K562 (cell line): Measurements from ENCODE around the gene LY6G6F. TPM values are rescaled to one million over a fixed set of nuclear protein-coding genes. Genes with fewer than 3 reads are reported as not detected.

Source experiments
- KAT2B ChIP-seq: IDR thresholded peaks from one replicate; pipeline ENCODE4 v1.6.1; 2012; ENCODE audit warnings: low read depth, mild to moderate bottlenecking, control low read depth, inconsistent platforms, low read length, moderate library complexity
- SPI1 ChIP-seq: IDR thresholded peaks from 2 replicates; pipeline ENCODE4 v1.6.1; 2011; ENCODE audit warnings: low read depth, low read length, control low read depth, borderline replicate concordance
- ZKSCAN1 ChIP-seq: fragments of 150-350 bp; IDR thresholded peaks from 2 replicates; pipeline ENCODE4 v1.6.1; 2016; ENCODE audit warnings: low read depth, low read length
- ZNF274 ChIP-seq: IDR thresholded peaks from 2 replicates; pipeline ENCODE4 v1.6.1; 2011; ENCODE audit warnings: low read depth, mild to moderate bottlenecking, low read length, moderate library complexity, borderline replicate concordance
- polyA plus RNA-seq, 8 experiments: library from polyadenylated mRNA; depleted of rRNA in 4 of 8; stranded (reverse) in 5 of 8; unstranded in 3 of 8; fragments of >200 nt; fragmentation: Nextera tagmentation in 2 of 8; fragmentation: Illumina TruSeq in 1 of 8; extraction: Ambion mirVana in 2 of 8; extraction: Trizol in 1 of 8; gene quantifications; 2 replicates each; pipeline versions ENCODE4 v1.2.1 to v1.2.3, GENCODE V29; 2011 to 2014; ENCODE audit warnings: inconsistent platforms in 1 of 8, missing spikeins in 1 of 8
- total RNA-seq, 7 experiments: library from RNA; depleted of rRNA in 6 of 7; stranded (reverse); fragments of >200 nt in 6 of 7; fragmentation: Illumina TruSeq in 2 of 7; extraction: Trizol in 2 of 7; gene quantifications; 2 replicates each; pipeline versions ENCODE4 v1.2.1 to v1.2.3, GENCODE V29; 2011 to 2021; ENCODE audit warnings: low replicate concordance in 1 of 7
- TF ChIP-seq, protein P1 (sequence below): fragments of 250-450 bp; sonication (Bioruptor Pico); IDR thresholded peaks from 2 replicates; pipeline ENCODE4 v1.4.0; 2020
- TF ChIP-seq, protein P2 (sequence below), 2 experiments: fragments of 150-350 bp in 1 of 2; IDR thresholded peaks; 2 replicates each; pipeline ENCODE4 v1.6.1; 2012 to 2016; ENCODE audit warnings: low read depth in 2 of 2, low read length in 2 of 2, mild to moderate bottlenecking in 1 of 2, moderate library complexity in 1 of 2
- TF ChIP-seq, protein P3 (sequence below), 2 experiments: fragments of 450-650 bp in 1 of 2; sonication (generic) in 1 of 2; formaldehyde crosslinking in 1 of 2; IDR thresholded peaks; 2 replicates each; pipeline versions ENCODE4 v1.7.1 to v1.9.0; 2016 to 2022; ENCODE audit warnings: inconsistent platforms in 1 of 2, mild to moderate bottlenecking in 1 of 2, missing genetic modification reagents in 1 of 2

Gene LY6G6F
- total and polyA plus RNA-seq, 9 of the 15 experiments (the other 6 are each of a cell fraction or from before 2014, with no cell fraction given): 0.14 to 0.50 (median 0.28) TPM; not detected in 2

DNA sequence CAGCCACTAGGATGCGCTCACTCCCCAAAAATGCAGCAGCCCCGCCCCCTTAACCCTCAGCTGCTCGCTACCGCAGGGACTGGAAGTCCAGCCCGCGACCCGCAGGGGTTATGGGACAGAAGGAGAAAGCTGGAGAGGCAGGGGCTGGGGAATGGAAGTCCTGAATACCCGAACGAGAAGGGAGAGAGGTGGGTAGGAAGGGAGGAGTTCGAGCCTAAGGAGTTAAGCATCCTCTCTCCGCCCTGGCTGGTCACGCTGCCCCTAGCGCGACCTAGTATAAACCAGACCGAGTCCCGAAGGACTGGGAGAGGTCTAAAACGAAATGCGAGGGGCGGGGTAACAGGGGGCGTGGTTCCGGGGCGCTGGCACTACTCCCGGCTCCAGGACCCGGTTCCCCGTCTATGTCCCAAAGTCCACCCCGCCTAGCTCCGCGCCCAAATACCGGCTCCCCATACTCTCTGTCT lies 22.9 kb downstream of the LY6G6F start (continued):
- TF ChIP-seq, protein P1, sequence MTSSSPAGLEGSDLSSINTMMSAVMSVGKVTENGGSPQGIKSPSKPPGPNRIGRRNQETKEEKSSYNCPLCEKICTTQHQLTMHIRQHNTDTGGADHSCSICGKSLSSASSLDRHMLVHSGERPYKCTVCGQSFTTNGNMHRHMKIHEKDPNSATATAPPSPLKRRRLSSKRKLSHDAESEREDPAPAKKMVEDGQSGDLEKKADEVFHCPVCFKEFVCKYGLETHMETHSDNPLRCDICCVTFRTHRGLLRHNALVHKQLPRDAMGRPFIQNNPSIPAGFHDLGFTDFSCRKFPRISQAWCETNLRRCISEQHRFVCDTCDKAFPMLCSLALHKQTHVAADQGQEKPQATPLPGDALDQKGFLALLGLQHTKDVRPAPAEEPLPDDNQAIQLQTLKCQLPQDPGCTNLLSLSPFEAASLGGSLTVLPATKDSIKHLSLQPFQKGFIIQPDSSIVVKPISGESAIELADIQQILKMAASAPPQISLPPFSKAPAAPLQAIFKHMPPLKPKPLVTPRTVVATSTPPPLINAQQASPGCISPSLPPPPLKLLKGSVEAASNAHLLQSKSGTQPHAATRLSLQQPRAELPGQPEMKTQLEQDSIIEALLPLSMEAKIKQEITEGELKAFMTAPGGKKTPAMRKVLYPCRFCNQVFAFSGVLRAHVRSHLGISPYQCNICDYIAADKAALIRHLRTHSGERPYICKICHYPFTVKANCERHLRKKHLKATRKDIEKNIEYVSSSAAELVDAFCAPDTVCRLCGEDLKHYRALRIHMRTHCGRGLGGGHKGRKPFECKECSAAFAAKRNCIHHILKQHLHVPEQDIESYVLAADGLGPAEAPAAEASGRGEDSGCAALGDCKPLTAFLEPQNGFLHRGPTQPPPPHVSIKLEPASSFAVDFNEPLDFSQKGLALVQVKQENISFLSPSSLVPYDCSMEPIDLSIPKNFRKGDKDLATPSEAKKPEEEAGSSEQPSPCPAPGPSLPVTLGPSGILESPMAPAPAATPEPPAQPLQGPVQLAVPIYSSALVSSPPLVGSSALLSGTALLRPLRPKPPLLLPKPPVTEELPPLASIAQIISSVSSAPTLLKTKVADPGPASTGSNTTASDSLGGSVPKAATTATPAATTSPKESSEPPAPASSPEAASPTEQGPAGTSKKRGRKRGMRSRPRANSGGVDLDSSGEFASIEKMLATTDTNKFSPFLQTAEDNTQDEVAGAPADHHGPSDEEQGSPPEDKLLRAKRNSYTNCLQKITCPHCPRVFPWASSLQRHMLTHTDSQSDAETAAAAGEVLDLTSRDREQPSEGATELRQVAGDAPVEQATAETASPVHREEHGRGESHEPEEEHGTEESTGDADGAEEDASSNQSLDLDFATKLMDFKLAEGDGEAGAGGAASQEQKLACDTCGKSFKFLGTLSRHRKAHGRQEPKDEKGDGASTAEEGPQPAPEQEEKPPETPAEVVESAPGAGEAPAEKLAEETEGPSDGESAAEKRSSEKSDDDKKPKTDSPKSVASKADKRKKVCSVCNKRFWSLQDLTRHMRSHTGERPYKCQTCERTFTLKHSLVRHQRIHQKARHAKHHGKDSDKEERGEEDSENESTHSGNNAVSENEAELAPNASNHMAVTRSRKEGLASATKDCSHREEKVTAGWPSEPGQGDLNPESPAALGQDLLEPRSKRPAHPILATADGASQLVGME (CRISPR knock-in tag): no peak
- TF ChIP-seq, protein P2, sequence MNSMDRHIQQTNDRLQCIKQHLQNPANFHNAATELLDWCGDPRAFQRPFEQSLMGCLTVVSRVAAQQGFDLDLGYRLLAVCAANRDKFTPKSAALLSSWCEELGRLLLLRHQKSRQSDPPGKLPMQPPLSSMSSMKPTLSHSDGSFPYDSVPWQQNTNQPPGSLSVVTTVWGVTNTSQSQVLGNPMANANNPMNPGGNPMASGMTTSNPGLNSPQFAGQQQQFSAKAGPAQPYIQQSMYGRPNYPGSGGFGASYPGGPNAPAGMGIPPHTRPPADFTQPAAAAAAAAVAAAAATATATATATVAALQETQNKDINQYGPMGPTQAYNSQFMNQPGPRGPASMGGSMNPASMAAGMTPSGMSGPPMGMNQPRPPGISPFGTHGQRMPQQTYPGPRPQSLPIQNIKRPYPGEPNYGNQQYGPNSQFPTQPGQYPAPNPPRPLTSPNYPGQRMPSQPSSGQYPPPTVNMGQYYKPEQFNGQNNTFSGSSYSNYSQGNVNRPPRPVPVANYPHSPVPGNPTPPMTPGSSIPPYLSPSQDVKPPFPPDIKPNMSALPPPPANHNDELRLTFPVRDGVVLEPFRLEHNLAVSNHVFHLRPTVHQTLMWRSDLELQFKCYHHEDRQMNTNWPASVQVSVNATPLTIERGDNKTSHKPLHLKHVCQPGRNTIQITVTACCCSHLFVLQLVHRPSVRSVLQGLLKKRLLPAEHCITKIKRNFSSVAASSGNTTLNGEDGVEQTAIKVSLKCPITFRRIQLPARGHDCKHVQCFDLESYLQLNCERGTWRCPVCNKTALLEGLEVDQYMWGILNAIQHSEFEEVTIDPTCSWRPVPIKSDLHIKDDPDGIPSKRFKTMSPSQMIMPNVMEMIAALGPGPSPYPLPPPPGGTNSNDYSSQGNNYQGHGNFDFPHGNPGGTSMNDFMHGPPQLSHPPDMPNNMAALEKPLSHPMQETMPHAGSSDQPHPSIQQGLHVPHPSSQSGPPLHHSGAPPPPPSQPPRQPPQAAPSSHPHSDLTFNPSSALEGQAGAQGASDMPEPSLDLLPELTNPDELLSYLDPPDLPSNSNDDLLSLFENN (IDR thresholded peaks at IDR 0.05; ENCODE audit: low read depth in 2 of 2, low read length in 2 of 2): no peak; a peak in 1 of 4 replicates
- TF ChIP-seq KAT2B (no peak), SPI1 (peak; percentile 27; the same call in 1 of the 2 replicates), ZKSCAN1 (0 out of 2 replicates have a peak, but pooled peaks have one; percentile 17), ZNF274 (no peak)
- TF ChIP-seq, protein P3, sequence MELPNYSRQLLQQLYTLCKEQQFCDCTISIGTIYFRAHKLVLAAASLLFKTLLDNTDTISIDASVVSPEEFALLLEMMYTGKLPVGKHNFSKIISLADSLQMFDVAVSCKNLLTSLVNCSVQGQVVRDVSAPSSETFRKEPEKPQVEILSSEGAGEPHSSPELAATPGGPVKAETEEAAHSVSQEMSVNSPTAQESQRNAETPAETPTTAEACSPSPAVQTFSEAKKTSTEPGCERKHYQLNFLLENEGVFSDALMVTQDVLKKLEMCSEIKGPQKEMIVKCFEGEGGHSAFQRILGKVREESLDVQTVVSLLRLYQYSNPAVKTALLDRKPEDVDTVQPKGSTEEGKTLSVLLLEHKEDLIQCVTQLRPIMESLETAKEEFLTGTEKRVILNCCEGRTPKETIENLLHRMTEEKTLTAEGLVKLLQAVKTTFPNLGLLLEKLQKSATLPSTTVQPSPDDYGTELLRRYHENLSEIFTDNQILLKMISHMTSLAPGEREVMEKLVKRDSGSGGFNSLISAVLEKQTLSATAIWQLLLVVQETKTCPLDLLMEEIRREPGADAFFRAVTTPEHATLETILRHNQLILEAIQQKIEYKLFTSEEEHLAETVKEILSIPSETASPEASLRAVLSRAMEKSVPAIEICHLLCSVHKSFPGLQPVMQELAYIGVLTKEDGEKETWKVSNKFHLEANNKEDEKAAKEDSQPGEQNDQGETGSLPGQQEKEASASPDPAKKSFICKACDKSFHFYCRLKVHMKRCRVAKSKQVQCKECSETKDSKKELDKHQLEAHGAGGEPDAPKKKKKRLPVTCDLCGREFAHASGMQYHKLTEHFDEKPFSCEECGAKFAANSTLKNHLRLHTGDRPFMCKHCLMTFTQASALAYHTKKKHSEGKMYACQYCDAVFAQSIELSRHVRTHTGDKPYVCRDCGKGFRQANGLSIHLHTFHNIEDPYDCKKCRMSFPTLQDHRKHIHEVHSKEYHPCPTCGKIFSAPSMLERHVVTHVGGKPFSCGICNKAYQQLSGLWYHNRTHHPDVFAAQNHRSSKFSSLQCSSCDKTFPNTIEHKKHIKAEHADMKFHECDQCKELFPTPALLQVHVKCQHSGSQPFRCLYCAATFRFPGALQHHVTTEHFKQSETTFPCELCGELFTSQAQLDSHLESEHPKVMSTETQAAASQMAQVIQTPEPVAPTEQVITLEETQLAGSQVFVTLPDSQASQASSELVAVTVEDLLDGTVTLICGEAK (IDR thresholded peaks at IDR 0.05): no peak
- TF ChIP-seq, protein P3 (CRISPR knock-in tag; IDR thresholded peaks at IDR 0.05): no peak
